ENCODE results near the gene LENEP. TPM values are rescaled to one million over a fixed set of nuclear protein-coding genes. Genes with fewer than 3 reads are reported as not detected.

Gene LENEP
- total RNA-seq, 1 donor = not detected

DNA sequence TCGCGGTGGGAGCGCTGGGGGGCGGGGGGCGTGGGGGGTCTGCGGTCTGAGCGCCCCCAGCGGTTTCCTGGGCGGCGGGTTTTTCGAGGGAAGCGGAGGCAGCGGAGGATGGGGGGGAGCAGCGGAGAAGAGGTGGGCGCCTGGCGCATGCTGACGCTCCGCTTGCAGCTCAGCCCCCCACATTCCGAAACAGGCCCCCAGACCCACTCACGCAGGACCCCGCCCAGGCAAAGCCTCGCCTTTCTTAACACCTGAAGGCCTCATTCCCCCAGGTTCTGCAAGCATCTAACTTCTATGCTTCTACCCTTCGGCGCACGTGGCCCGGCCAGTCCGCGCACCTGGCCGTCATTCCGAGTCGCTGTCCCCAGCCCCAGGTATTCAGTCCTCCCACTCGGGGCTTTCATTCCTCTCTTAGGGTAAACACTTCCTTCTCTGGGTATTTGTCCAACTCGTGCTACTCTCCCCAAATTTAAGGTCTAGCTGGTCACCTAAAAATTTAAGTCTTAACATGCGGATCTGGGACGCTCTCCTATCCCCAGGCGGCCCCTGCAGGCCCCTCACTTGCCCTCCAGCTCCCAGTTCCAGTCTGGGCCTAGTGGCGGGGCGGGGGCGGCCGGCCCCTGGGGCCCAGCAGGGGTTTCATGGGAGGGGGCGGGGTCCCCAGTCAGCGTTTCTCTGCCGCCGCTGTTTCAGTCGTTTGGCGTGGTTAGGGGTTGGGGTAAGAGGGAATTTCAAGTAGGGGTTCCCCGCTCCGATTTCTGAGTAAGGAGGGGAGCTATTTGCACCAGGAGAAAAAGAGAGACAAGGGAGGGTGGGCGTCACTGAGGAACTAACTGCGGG lies 6.4 kb downstream of the LENEP start:
- DNase-seq (ENCODE audit: insufficient read length, low spot score, missing footprints) = peak; percentile 80
- H3K27ac ChIP-seq (ENCODE audit: low read depth, low read length) = no peak overlapping the region
- no peaks in the 10 kb centered on the region for H3K9me3 ChIP-seq (ENCODE audit: low read depth, low read length)
- H3K4me3 ChIP-seq (ENCODE audit: insufficient read depth, low read length) = peak overlapping the region; percentile 67
- peak overlapping the region; percentile 51 for H2AFZ ChIP-seq (ENCODE audit: low read length)
- H3K4me1 ChIP-seq (ENCODE audit: insufficient read depth, low read length) = peaks cover 23% of the 10 kb centered on the region
- TF ChIP-seq, protein P1, sequence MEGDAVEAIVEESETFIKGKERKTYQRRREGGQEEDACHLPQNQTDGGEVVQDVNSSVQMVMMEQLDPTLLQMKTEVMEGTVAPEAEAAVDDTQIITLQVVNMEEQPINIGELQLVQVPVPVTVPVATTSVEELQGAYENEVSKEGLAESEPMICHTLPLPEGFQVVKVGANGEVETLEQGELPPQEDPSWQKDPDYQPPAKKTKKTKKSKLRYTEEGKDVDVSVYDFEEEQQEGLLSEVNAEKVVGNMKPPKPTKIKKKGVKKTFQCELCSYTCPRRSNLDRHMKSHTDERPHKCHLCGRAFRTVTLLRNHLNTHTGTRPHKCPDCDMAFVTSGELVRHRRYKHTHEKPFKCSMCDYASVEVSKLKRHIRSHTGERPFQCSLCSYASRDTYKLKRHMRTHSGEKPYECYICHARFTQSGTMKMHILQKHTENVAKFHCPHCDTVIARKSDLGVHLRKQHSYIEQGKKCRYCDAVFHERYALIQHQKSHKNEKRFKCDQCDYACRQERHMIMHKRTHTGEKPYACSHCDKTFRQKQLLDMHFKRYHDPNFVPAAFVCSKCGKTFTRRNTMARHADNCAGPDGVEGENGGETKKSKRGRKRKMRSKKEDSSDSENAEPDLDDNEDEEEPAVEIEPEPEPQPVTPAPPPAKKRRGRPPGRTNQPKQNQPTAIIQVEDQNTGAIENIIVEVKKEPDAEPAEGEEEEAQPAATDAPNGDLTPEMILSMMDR (IDR thresholded peaks at IDR 0.05; ENCODE audit: extremely low read depth, low read depth, low read length) = no peak
- peaks cover 22% of the 10 kb centered on the region for H3K79me2 ChIP-seq (ENCODE audit: insufficient read depth, low read length)
- H3K27me3 ChIP-seq (ENCODE audit: insufficient read depth, low read length) = no peaks in the 10 kb centered on the region
- H4K20me1 ChIP-seq (ENCODE audit: insufficient read depth, low read length) = peaks cover 4% of the 10 kb centered on the region
- peak overlapping the region; percentile 87 for H3K4me2 ChIP-seq (ENCODE audit: insufficient read depth, low read length)
- H3K36me3 ChIP-seq (ENCODE audit: insufficient read depth, low read length) = no peaks in the 10 kb centered on the region

DNA sequence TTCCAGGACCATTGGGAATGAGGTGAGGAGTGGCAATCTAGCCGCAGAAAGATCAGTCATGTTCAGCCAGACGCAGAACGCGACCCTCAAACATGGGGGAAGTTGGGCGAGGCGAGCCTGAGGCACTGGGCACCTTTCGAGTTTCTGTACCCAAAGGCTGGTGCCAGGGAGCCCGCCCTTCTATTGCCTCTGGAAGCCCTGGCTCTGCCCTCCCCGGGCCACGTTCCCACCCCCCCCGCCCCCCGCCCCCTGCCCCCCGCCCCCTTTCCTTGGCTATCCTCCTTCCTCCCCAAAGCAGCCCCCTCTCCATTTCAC lies 7.0 kb downstream of the LENEP start:
- Histone ChIP-seq H3K4me3 (ENCODE audit: insufficient read depth, low read length) (peak overlapping the region; percentile 90), H3K9me3 (ENCODE audit: low read depth, low read length) (no peaks in the 10 kb centered on the region), H4K20me1 (ENCODE audit: insufficient read depth, low read length) (peaks cover 6% of the 10 kb centered on the region), H3K27me3 (ENCODE audit: insufficient read depth, low read length) (no peaks in the 10 kb centered on the region), H3K4me1 (ENCODE audit: insufficient read depth, low read length) (peaks cover 29% of the 10 kb centered on the region), H3K27ac (ENCODE audit: low read depth, low read length) (no peak overlapping the region), H3K36me3 (ENCODE audit: insufficient read depth, low read length) (no peaks in the 10 kb centered on the region), H3K79me2 (ENCODE audit: insufficient read depth, low read length) (peaks cover 28% of the 10 kb centered on the region), H3K4me2 (ENCODE audit: insufficient read depth, low read length) (peak overlapping the region; percentile 87), H2AFZ (ENCODE audit: low read length) (peak overlapping the region; percentile 51)
- TF ChIP-seq, protein P1 (IDR thresholded peaks at IDR 0.05; ENCODE audit: extremely low read depth, low read depth, low read length) = no peak
- no peak for DNase-seq (ENCODE audit: insufficient read length, low spot score, missing footprints)

DNA sequence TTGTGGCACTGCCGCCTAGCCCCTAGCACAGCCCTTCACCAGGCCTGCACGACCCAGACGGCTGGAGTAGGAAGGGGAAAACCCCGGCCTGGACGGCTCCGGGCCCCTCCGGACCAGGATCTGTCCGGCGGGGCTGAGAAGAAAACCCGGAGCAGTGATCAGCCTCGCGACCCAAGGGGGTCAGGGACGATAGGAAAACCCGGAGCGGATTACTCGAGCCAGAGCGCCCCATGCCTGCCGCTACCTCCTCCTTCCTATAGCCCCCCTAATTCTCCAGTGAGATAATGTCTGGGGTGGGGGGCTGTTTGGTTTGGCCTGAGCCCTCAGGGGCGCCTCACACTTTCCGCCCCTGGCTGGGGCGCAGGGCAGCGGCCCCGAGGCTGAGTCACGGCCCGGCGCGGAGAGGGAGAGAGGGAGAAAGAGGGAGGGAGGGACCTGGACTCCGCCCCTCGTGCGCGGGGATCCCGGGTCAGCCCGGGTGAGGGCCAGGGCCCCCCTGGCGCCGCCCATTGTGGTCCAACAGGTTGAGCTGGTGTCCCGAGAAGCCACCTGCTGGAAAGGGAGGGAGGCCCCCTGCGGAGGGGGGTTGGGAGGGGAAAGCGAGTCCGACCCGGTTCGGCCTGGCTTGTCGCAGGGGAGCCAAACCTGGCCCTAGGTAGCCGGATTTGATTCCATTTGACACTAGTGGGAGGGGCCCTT lies 7.5 kb downstream of the LENEP start:
- peaks cover 34% of the 10 kb centered on the region for H3K4me1 ChIP-seq (ENCODE audit: insufficient read depth, low read length)
- TF ChIP-seq, protein P1 (IDR thresholded peaks at IDR 0.05; ENCODE audit: extremely low read depth, low read depth, low read length) = no peak
- H3K79me2 ChIP-seq (ENCODE audit: insufficient read depth, low read length) = peaks cover 33% of the 10 kb centered on the region
- H3K36me3 ChIP-seq (ENCODE audit: insufficient read depth, low read length) = no peaks in the 10 kb centered on the region
- H3K27me3 ChIP-seq (ENCODE audit: insufficient read depth, low read length) = no peaks in the 10 kb centered on the region
- peaks cover 7% of the 10 kb centered on the region for H4K20me1 ChIP-seq (ENCODE audit: insufficient read depth, low read length)
- peak overlapping the region; percentile 65 for H3K27ac ChIP-seq (ENCODE audit: low read depth, low read length)
- DNase-seq (ENCODE audit: insufficient read length, low spot score, missing footprints) = peak; percentile 99
- H2AFZ ChIP-seq (ENCODE audit: low read length) = peak overlapping the region; percentile 81
- H3K9me3 ChIP-seq (ENCODE audit: low read depth, low read length) = no peaks in the 10 kb centered on the region
- H3K4me3 ChIP-seq (ENCODE audit: insufficient read depth, low read length) = peak overlapping the region; percentile 90
- peak overlapping the region; percentile 87 for H3K4me2 ChIP-seq (ENCODE audit: insufficient read depth, low read length)

DNA sequence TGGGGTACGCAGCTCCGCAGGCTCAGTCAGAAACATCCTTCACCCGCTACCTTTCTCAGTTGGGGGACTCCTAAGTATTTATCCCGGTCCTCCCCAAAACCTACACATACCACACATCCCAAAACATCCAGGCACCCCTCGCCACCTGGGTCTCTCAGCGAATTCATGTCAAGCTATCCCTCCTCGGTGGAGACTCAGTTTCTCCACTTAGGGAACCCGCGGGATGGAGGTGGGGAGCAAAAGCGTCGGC lies 8.0 kb downstream of the LENEP start:
- no peak for DNase-seq (ENCODE audit: insufficient read length, low spot score, missing footprints)
- peaks cover 37% of the 10 kb centered on the region for H3K79me2 ChIP-seq (ENCODE audit: insufficient read depth, low read length)
- H3K27me3 ChIP-seq (ENCODE audit: insufficient read depth, low read length) = no peaks in the 10 kb centered on the region
- peaks cover 38% of the 10 kb centered on the region for H3K4me1 ChIP-seq (ENCODE audit: insufficient read depth, low read length)
- TF ChIP-seq, protein P1 (IDR thresholded peaks at IDR 0.05; ENCODE audit: extremely low read depth, low read depth, low read length) = no peak
- peak overlapping the region; percentile 90 for H3K4me3 ChIP-seq (ENCODE audit: insufficient read depth, low read length)
- H3K9me3 ChIP-seq (ENCODE audit: low read depth, low read length) = no peaks in the 10 kb centered on the region
- H3K36me3 ChIP-seq (ENCODE audit: insufficient read depth, low read length) = no peaks in the 10 kb centered on the region
- peaks cover 12% of the 10 kb centered on the region for H4K20me1 ChIP-seq (ENCODE audit: insufficient read depth, low read length)
- peak overlapping the region; percentile 65 for H3K27ac ChIP-seq (ENCODE audit: low read depth, low read length)
- H2AFZ ChIP-seq (ENCODE audit: low read length) = peak overlapping the region; percentile 60
- peak overlapping the region; percentile 87 for H3K4me2 ChIP-seq (ENCODE audit: insufficient read depth, low read length)

Measured in osteoblast (primary cell).